Measurements from ENCODE around the gene TFB2M. TPM values are rescaled to one million over a fixed set of nuclear protein-coding genes. Genes with fewer than 3 reads are reported as not detected.

TFB2M gene
- total and polyA plus RNA-seq, 10 of the 15 experiments (the other 5 are each of a cell fraction or from before 2014, with no cell fraction given): 25.2 to 66.0 (median 36.1) TPM

- TF ChIP-seq FOXM1 (IDR thresholded peaks at IDR 0.05; ENCODE audit: low read depth, low read length) (no peak), ZNF207 (IDR thresholded peaks at IDR 0.05; ENCODE audit: borderline replicate concordance) (no peak), PAX8 (IDR thresholded peaks at IDR 0.05) (no peak), YBX1 (IDR thresholded peaks at IDR 0.05) (no peak)
Observed at GRCh38 chr1:246558041-246558440, 8.0 kb downstream of the TFB2M start (continued).

DNA sequence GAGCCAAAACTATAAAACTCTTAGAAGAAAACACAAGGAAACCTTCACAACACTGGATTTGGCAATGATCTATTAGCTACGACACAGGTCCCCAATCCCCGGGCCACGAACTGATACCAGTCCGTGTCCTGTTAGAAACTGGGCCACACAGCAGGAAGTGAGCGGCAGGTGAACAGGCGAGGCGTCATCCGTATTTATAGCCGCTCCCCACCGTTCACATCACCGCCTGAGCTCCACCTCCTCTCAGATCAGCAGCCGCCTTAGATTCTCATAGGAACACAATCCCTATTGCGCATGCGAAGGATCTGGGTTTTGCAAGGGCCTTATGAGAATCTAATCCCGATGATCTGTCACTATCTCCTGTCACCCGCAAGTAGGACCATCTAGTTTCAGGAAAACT is 11.9 kb downstream of the TFB2M start:
- intact Hi-C loops (cut with micrococcal nuclease; ENCODE audit: unreplicated experiment) (no loop called here), in situ Hi-C loops (cut with MboI) (no loop called here)
- no peak for ATAC-seq
- no peak overlapping the region for H3K27ac ChIP-seq (ENCODE audit: control insufficient read depth, insufficient read depth)
- no peak for DNase-seq (ENCODE audit: low read depth, low spot score)
- H3K4me1 ChIP-seq (ENCODE audit: control insufficient read depth, insufficient read depth, low read length): no peaks in the 10 kb centered on the region
- FAIRE-seq: no peak
- H3K27me3 ChIP-seq (replicated peaks in 1 of 2; ENCODE audit: control insufficient read depth in 2 of 2, insufficient read depth in 2 of 2, low read length in 1 of 2): no peaks in the 10 kb centered on the region
- WGBS (ENCODE audit: insufficient coverage, insufficient replicate concordance, low lambda C conversion rate, missing lambda C conversion rate): 100% methylated on average over 16 of the region's 16 CpGs
- no peaks in the 10 kb centered on the region for H3K9me3 ChIP-seq (replicated peaks; ENCODE audit: control insufficient read depth, insufficient read depth, low read length)
- ChIA-PET RAD21 (ENCODE audit: unreplicated experiment) (no interaction called here), POLR2A (interaction anchor here (0.7 kb wide), 1 partner anchor 175 kb away, joined by 3 read pairs; no protein-coding TSS in a partner anchor), CTCF (interaction anchor here (0.7 to 1.0 kb wide), 2 partner anchors 9 to 57 kb away, joined by 3 read pairs; no protein-coding TSS in a partner anchor), SMC1A (ENCODE audit: uncharacterized antibody, unreplicated experiment) (no interaction called here)
- no peaks in the 10 kb centered on the region; the same call in 1 of the 2 replicates for H3K79me2 ChIP-seq (ENCODE audit: control insufficient read depth, insufficient read depth, low read length)
- no peak overlapping the region for H2AFZ ChIP-seq (ENCODE audit: control insufficient read depth, low read depth, low read length)
- BruUV-seq (replicated peaks): no TSS peak
- no peak overlapping the region for H3K4me2 ChIP-seq (ENCODE audit: control insufficient read depth, insufficient read depth)
- no peak overlapping the region for H3K4me3 ChIP-seq
- TF ChIP-seq JUND (IDR thresholded peaks at IDR 0.05; ENCODE audit: low read depth, low read length) (no peak), ZNF384 (IDR thresholded peaks at IDR 0.05; ENCODE audit: borderline replicate concordance, low read depth, low read length) (no peak), E2F4 (IDR thresholded peaks at IDR 0.05; ENCODE audit: low read depth, low read length) (no peak), ZNF24 (IDR thresholded peaks at IDR 0.05) (no peak), ZBED1 (IDR thresholded peaks at IDR 0.05; ENCODE audit: borderline replicate concordance) (no peak), RCOR1 (conservative IDR thresholded peaks at IDR 0.05; ENCODE audit: low read depth, low read length) (no peak)
- peaks cover 9 to 17% of the 10 kb centered on the region in 2 experiments for H3K36me3 ChIP-seq (ENCODE audit: control insufficient read depth in 2 of 2, insufficient read depth in 2 of 2, low read length in 1 of 2)
- no peak overlapping the region for H3K9ac ChIP-seq (ENCODE audit: control insufficient read depth, insufficient read depth, low read length)
- no peaks in the 10 kb centered on the region for H4K20me1 ChIP-seq (ENCODE audit: control insufficient read depth, insufficient read depth)
